ENCODE results near the gene ATP11A. TPM values are rescaled to one million over a fixed set of nuclear protein-coding genes. Genes with fewer than 3 reads are reported as not detected.

ATP11A gene
- total RNA-seq, 2 donors from 2014 or later = 122 to 140 TPM

DNA sequence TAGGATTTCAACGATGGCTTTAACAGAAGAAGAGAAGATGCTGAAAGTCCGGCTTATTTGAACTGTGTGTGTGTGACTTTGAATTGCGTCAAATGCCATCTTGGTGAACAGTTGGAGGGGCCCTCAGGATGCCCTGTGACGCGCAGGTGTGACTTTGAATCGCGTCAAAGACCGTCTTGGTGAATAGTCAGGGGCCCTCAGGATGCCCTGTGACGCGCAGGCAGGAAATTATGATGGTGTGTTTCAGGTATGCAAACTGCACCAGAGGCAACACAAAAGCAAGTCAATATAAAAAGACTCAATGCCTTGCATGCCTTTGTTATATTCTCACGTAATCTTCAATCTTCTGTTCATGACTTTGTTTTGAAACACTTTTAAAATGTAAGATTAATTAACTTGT lies 29.2 kb downstream of the ATP11A start:
- peaks cover 47% of the 10 kb centered on the region for H3K4me1 Mint-ChIP-seq

DNA sequence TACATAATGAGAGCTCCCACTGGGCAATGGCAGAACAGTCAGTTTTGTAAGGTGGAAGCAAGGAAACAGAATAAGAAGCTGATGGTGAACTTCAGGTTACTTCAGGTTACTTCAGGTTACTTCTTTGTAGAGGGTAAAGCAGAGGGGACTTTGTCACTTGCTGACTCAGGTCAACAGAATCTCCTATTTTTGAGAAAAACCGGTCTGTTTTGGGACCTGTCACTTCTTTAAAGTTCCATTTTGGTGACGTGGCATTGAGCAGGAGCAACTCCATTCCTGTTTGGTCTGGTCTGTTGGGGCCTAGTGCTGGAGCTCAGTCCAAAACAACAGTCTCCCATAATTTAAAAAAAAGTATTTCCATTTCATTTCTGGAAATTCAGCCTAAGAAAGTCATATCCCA lies 29.7 kb downstream of the ATP11A start:
- DNase-seq = no peak
- TF ChIP-seq, protein P1, sequence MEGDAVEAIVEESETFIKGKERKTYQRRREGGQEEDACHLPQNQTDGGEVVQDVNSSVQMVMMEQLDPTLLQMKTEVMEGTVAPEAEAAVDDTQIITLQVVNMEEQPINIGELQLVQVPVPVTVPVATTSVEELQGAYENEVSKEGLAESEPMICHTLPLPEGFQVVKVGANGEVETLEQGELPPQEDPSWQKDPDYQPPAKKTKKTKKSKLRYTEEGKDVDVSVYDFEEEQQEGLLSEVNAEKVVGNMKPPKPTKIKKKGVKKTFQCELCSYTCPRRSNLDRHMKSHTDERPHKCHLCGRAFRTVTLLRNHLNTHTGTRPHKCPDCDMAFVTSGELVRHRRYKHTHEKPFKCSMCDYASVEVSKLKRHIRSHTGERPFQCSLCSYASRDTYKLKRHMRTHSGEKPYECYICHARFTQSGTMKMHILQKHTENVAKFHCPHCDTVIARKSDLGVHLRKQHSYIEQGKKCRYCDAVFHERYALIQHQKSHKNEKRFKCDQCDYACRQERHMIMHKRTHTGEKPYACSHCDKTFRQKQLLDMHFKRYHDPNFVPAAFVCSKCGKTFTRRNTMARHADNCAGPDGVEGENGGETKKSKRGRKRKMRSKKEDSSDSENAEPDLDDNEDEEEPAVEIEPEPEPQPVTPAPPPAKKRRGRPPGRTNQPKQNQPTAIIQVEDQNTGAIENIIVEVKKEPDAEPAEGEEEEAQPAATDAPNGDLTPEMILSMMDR (conservative IDR thresholded peaks at IDR 0.05) = no peak
- H3K4me1 Mint-ChIP-seq = peaks cover 43% of the 10 kb centered on the region
- H3K9me3 Mint-ChIP-seq = peaks cover 4% of the 10 kb centered on the region
- H3K36me3 Mint-ChIP-seq (ENCODE audit: low read depth) = peaks cover 21% of the 10 kb centered on the region
- Histone ChIP-seq H3K4me3 (ENCODE audit: low read length) (no peak overlapping the region), H3K4me1 (ENCODE audit: control insufficient read depth, insufficient read depth, low read length) (peaks cover 7% of the 10 kb centered on the region), H3K27me3 (ENCODE audit: control insufficient read depth, insufficient read depth, low read length, poor library complexity, severe bottlenecking) (no peaks in the 10 kb centered on the region), H3K27ac (ENCODE audit: low read depth, low read length) (no peak overlapping the region), H3K9me3 (ENCODE audit: control insufficient read depth, low read length) (no peaks in the 10 kb centered on the region), H3K36me3 (ENCODE audit: control insufficient read depth, insufficient read depth, low read length) (peaks cover 4% of the 10 kb centered on the region), H3K9ac (ENCODE audit: extremely low read depth, low read length, poor library complexity, severe bottlenecking) (no peak overlapping the region)
- no peak overlapping the region for H3K27ac Mint-ChIP-seq
- no peaks in the 10 kb centered on the region for H3K27me3 Mint-ChIP-seq (ENCODE audit: insufficient read depth)
- 88 to 89% methylated on average over 2 of the region's 2 CpGs for WGBS, 2 experiments (ENCODE audit: insufficient coverage in 1 of 2, insufficient read length in 1 of 2)
- no peak overlapping the region for H3K4me3 Mint-ChIP-seq

More for the DNA sequence above, 29.2 kb downstream of the ATP11A start:
- 91% methylated on average over 11 of the region's 11 CpGs for WGBS, 2 experiments (ENCODE audit: insufficient coverage in 1 of 2, insufficient read length in 1 of 2)
- no peak overlapping the region for H3K9ac ChIP-seq (ENCODE audit: extremely low read depth, low read length, poor library complexity, severe bottlenecking)
- TF ChIP-seq, protein P1 (conservative IDR thresholded peaks at IDR 0.05) = no peak
- no peaks in the 10 kb centered on the region for H3K27me3 ChIP-seq (ENCODE audit: control insufficient read depth, insufficient read depth, low read length, poor library complexity, severe bottlenecking)
- H3K9me3 ChIP-seq (ENCODE audit: control insufficient read depth, low read length) = no peaks in the 10 kb centered on the region
- peaks cover 4% of the 10 kb centered on the region for H3K36me3 ChIP-seq (ENCODE audit: control insufficient read depth, insufficient read depth, low read length)
- peaks cover 6% of the 10 kb centered on the region for H3K9me3 Mint-ChIP-seq
- no peak overlapping the region for H3K27ac Mint-ChIP-seq
- no peak overlapping the region for H3K4me3 ChIP-seq (ENCODE audit: low read length)
- H3K4me3 Mint-ChIP-seq = no peak overlapping the region
- no peaks in the 10 kb centered on the region for H3K27me3 Mint-ChIP-seq (ENCODE audit: insufficient read depth)
- peaks cover 7% of the 10 kb centered on the region for H3K4me1 ChIP-seq (ENCODE audit: control insufficient read depth, insufficient read depth, low read length)
- no peak for DNase-seq
- no peak overlapping the region for H3K27ac ChIP-seq (ENCODE audit: low read depth, low read length)
- peaks cover 23% of the 10 kb centered on the region for H3K36me3 Mint-ChIP-seq (ENCODE audit: low read depth)

DNA sequence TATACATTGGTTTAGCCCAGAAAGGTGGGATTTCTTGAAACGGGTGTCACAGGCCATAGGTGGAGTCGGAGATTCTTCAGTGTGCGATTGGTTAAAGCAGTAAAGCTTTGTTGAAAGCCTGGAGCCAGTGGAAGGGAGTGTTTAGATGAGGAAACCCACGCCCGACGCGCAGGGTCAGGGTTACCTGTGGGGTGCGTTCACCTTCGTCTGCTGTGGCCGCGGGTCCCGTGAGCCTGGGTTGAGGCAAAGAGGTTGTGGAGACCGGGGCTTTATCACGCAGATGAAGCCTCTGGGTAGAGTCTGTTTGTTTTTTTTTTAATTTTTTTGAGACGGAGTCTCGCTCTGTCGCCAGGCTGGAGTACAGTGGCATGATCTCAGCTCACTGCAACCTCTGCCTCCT lies 30.4 kb downstream of the ATP11A start:
- peaks cover 16% of the 10 kb centered on the region for H3K36me3 Mint-ChIP-seq (ENCODE audit: low read depth)
- H3K27ac Mint-ChIP-seq = peak overlapping the region; percentile 10
- no peaks in the 10 kb centered on the region for H3K27me3 Mint-ChIP-seq (ENCODE audit: insufficient read depth)
- H3K4me3 ChIP-seq (ENCODE audit: low read length) = no peak overlapping the region
- DNase-seq = no peak
- H3K9me3 Mint-ChIP-seq = peaks cover 3% of the 10 kb centered on the region
- no peaks in the 10 kb centered on the region for H3K27me3 ChIP-seq (ENCODE audit: control insufficient read depth, insufficient read depth, low read length, poor library complexity, severe bottlenecking)
- TF ChIP-seq, protein P1 (conservative IDR thresholded peaks at IDR 0.05) = no peak
- H3K4me1 Mint-ChIP-seq = peaks cover 38% of the 10 kb centered on the region
- H3K9ac ChIP-seq (ENCODE audit: extremely low read depth, low read length, poor library complexity, severe bottlenecking) = no peak overlapping the region
- WGBS, 2 experiments (ENCODE audit: insufficient coverage in 1 of 2, insufficient read length in 1 of 2) = 90 to 94% methylated on average over 9 to 17 of the region's 17 CpGs
- H3K9me3 ChIP-seq (ENCODE audit: control insufficient read depth, low read length) = no peaks in the 10 kb centered on the region
- no peak overlapping the region for H3K4me3 Mint-ChIP-seq
- peaks cover 4% of the 10 kb centered on the region for H3K36me3 ChIP-seq (ENCODE audit: control insufficient read depth, insufficient read depth, low read length)
- H3K27ac ChIP-seq (ENCODE audit: low read depth, low read length) = no peak overlapping the region
- H3K4me1 ChIP-seq (ENCODE audit: control insufficient read depth, insufficient read depth, low read length) = peaks cover 7% of the 10 kb centered on the region

All from endodermal cell (in vitro differentiated cells).